MM.1S (cell line): ENCODE data around the gene PKD1L1.

Experiments
- DNase-seq: peaks from one replicate; pipeline ENCODE4 v3.0.0-alpha.2; 2015
- H2AFZ ChIP-seq: fragments of 300-600 bp; sonication (generic); 2 replicates; pipeline ENCODE4 v1.6.0; 2016; ENCODE audit warnings: antibody characterized with exemption, low read length
- H3F3A ChIP-seq: fragments of 300-600 bp; sonication (generic); 2 replicates; pipeline ENCODE4 v1.6.1; 2016; ENCODE audit warnings: mild to moderate bottlenecking, antibody characterized with exemption, low read length, moderate library complexity, mixed read lengths; ENCODE audit not compliant: insufficient read depth
- H3K27ac ChIP-seq: fragments of 300-600 bp; sonication (generic); 2 replicates; pipeline ENCODE4 v1.5.1; 2016; ENCODE audit warnings: mild to moderate bottlenecking, low read length
- H3K27me3 ChIP-seq: fragments of 300-600 bp; sonication (generic); replicated peaks from 2 replicates; pipeline ENCODE4 v1.6.0; 2016; ENCODE audit warnings: low read length; ENCODE audit not compliant: insufficient read depth
- H3K36me3 ChIP-seq: fragments of 300-600 bp; sonication (generic); replicated peaks from 2 replicates; pipeline ENCODE4 v1.6.1; 2016; ENCODE audit warnings: mild to moderate bottlenecking, low read length, mixed read lengths; ENCODE audit not compliant: insufficient read depth
- H3K4me1 ChIP-seq: fragments of 300-600 bp; sonication (generic); 2 replicates; pipeline ENCODE4 v1.6.1; 2016; ENCODE audit warnings: low read length, mixed read lengths
- H3K4me2 ChIP-seq: fragments of 300-600 bp; sonication (generic); 2 replicates; pipeline ENCODE4 v1.6.0; 2016; ENCODE audit warnings: low read depth, low read length
- H3K4me3 ChIP-seq: fragments of 300-600 bp; sonication (generic); 2 replicates; pipeline ENCODE4 v1.5.1; 2016; ENCODE audit warnings: low read length, mixed read lengths
- H3K79me2 ChIP-seq: fragments of 300-600 bp; sonication (generic); 2 replicates; pipeline ENCODE4 v1.6.1; 2016; ENCODE audit warnings: mixed run types, low read length, mixed read lengths
- H3K9ac ChIP-seq: fragments of 300-600 bp; sonication (generic); 2 replicates; pipeline ENCODE4 v1.6.1; 2016; ENCODE audit warnings: low read length, mixed read lengths
- H3K9me2 ChIP-seq: fragments of 300-600 bp; sonication (generic); replicated peaks from 2 replicates; pipeline ENCODE4 v1.6.1; 2016; ENCODE audit warnings: mild to moderate bottlenecking, low read length, mixed read lengths; ENCODE audit not compliant: insufficient read depth
- H3K9me3 ChIP-seq: fragments of 300-600 bp; sonication (generic); replicated peaks from 2 replicates; pipeline ENCODE4 v1.6.1; 2016; ENCODE audit warnings: mild to moderate bottlenecking, low read length, mixed read lengths; ENCODE audit not compliant: insufficient read depth
- H4K20me1 ChIP-seq: fragments of 300-600 bp; sonication (generic); 2 replicates; pipeline ENCODE4 v1.6.1; 2016; ENCODE audit warnings: mild to moderate bottlenecking, low read length, moderate library complexity, mixed read lengths; ENCODE audit not compliant: insufficient read depth
- CTCF ChIP-seq: fragments of 300-600 bp; sonication (generic); IDR thresholded peaks from 2 replicates; pipeline ENCODE4 v1.5.1; 2016; ENCODE audit warnings: antibody characterized with exemption, low read length, mixed read lengths
- EZH2 ChIP-seq: fragments of 300-600 bp; sonication (generic); optimal IDR thresholded peaks from 2 replicates; pipeline ENCODE3; 2017; ENCODE audit warnings: low read depth, mild to moderate bottlenecking, antibody characterized with exemption, low read length, mixed read lengths
- EZH2phosphoT487 ChIP-seq: fragments of 300-600 bp; sonication (generic); IDR thresholded peaks from 2 replicates; pipeline ENCODE4 v1.6.1; 2018; ENCODE audit warnings: antibody characterized with exemption, low read length

Gene PKD1L1

GRCh38 chr7:47950714-47951113, 2.4 kb upstream of the PKD1L1 start:
- no peak for DNase-seq
- Histone ChIP-seq H3K36me3 (peaks cover 5% of the 10 kb centered on the region; the same call in 1 of the 2 replicates), H3K27me3 (no peaks in the 10 kb centered on the region), H4K20me1 (no peaks in the 10 kb centered on the region), H3K9me3 (no peaks in the 10 kb centered on the region), H3K9me2 (no peaks in the 10 kb centered on the region), H3K9ac (no peak overlapping the region), H3K27ac (peak overlapping the region; percentile 60; the same call in 1 of the 2 replicates), H2AFZ (no peak overlapping the region), H3F3A (peaks cover 18% of the 10 kb centered on the region), H3K4me1 (peaks cover 41% of the 10 kb centered on the region), H3K79me2 (no peaks in the 10 kb centered on the region), H3K4me2 (peak overlapping the region; percentile 33; the same call in 1 of the 2 replicates), H3K4me3 (no peak overlapping the region)
- TF ChIP-seq CTCF, result no peak
- TF ChIP-seq EZH2phosphoT487, result no peak
- no peak for TF ChIP-seq EZH2

- Histone ChIP-seq H3K9me2 (no peaks in the 10 kb centered on the region), H3K9me3 (no peaks in the 10 kb centered on the region), H2AFZ (0 out of 2 replicates have a peak overlapping the region, but pooled peaks have one; percentile 2), H3K27ac (no peak overlapping the region), H3F3A (peaks cover 18% of the 10 kb centered on the region), H3K4me1 (peaks cover 37% of the 10 kb centered on the region), H3K79me2 (no peaks in the 10 kb centered on the region), H4K20me1 (no peaks in the 10 kb centered on the region), H3K27me3 (no peaks in the 10 kb centered on the region), H3K4me2 (no peak overlapping the region), H3K36me3 (peaks cover 2% of the 10 kb centered on the region; the same call in 1 of the 2 replicates), H3K4me3 (no peak overlapping the region), H3K9ac (no peak overlapping the region)
- no peak for TF ChIP-seq EZH2phosphoT487
- no peak for TF ChIP-seq CTCF
- no peak for TF ChIP-seq EZH2
- no peak for DNase-seq
Measured at GRCh38 chr7:47949703-47950102, 1.4 kb upstream of the PKD1L1 start.

GRCh38 chr7:47947355-47947749, 914 bp downstream of the PKD1L1 start:
- Histone ChIP-seq H2AFZ (no peak overlapping the region), H3K4me2 (no peak overlapping the region), H3K9ac (no peak overlapping the region), H3K4me1 (peaks cover 26% of the 10 kb centered on the region), H4K20me1 (no peaks in the 10 kb centered on the region), H3K27me3 (no peaks in the 10 kb centered on the region), H3K36me3 (no peaks in the 10 kb centered on the region), H3F3A (peaks cover 18% of the 10 kb centered on the region), H3K9me3 (no peaks in the 10 kb centered on the region), H3K27ac (no peak overlapping the region), H3K4me3 (no peak overlapping the region), H3K79me2 (no peaks in the 10 kb centered on the region), H3K9me2 (no peaks in the 10 kb centered on the region)
- no peak for TF ChIP-seq CTCF
- TF ChIP-seq EZH2, result no peak
- DNase-seq, result no peak
